ENCODE measurements around the gene PCDHA1. TPM values are rescaled to one million over a fixed set of nuclear protein-coding genes. Genes with fewer than 3 reads are reported as not detected.
A peak's percentile ranks its signal among the peaks of the same experiment; 100 is the strongest.

Gene PCDHA1
- total RNA-seq, 1 experiment from 2014 or later = not detected

DNA sequence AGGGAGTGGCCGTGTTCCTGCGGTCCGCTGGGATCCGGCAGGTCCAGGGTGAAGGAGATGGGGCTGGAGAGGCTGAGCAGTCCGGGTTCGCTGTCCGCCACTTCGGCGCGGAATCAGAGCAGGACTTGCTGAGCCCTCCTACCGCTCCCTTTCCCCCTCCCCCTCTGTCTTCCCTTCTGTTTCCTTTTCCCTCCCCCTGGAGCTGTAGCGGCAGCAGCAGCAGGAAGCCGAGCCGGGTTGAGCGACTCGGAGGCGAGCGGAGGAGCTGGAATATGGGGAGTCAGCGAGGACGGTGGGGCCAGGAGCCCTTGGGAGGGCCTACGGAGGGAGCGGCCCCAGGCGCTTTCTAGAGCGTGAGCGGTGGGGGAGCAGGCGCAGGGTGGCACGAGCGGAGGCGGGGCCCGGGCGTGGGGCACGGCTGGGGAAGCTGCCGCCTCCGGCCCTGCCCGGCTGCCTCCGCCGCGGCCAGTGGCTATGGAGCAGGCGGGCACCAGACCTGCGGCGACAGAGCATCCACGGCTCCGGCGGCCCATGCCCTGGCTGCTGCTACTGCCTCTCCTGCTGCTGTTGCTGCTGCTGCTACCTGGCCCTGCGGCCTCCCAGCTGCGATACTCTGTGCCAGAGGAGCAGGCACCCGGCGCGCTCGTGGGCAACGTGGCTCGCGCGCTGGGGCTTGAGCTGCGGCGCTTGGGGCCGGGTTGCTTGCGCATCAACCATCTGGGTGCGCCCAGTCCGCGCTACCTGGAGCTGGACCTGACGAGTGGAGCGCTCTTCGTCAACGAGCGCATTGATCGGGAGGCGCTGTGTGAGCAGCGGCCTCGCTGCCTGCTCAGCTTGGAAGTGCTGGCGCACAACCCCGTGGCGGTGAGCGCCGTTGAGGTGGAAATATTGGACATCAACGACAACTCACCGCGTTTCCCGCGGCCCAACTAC, 180.6 kb downstream of the PCDHA1 start, which contains the start of gene PCDHAC2:
PCDHAC2 (plus strand) TSS at position 184 of the 933 bp plus-strand sequence; CDS start at position 475, 291 bp downstream.
- peak within 1 kb of the TSS; percentile 77 for H3K27ac ChIP-seq (ENCODE audit: low read length)
- in situ Hi-C loops (cut with HindIII; ENCODE audit: low pct_unique_long_range_greater_than_20kb, low sequenced_read_pairs) = no loop called here
- H3K4me3 ChIP-seq (ENCODE audit: low read depth in 2 of 2, low read length in 2 of 2) = peak within 1 kb of the TSS; percentile 62 to 76
- peaks cover 3% of the 10 kb centered on the region; the same call in 1 of the 2 replicates for H3K4me1 ChIP-seq (ENCODE audit: control insufficient read depth, insufficient read depth, low read length)
- CTCF ChIA-PET = interaction anchor here (0.6 to 2.0 kb wide), 2 partner anchors 74 to 1150 kb away, joined by 3 to 5 read pairs; no protein-coding TSS in a partner anchor
- POLR2A ChIA-PET = interaction anchor here (0.6 kb wide), 1 partner anchor 367 kb away, joined by 6 read pairs; no protein-coding TSS in a partner anchor
- no peaks in the 10 kb centered on the region for H3K9me3 ChIP-seq (ENCODE audit: control insufficient read depth, insufficient read depth, low read depth, low read length)
- no peak for DNase-seq (ENCODE audit: low read depth, low spot score)
- peak; percentile 88 for ATAC-seq
- TF ChIP-seq, protein P1, sequence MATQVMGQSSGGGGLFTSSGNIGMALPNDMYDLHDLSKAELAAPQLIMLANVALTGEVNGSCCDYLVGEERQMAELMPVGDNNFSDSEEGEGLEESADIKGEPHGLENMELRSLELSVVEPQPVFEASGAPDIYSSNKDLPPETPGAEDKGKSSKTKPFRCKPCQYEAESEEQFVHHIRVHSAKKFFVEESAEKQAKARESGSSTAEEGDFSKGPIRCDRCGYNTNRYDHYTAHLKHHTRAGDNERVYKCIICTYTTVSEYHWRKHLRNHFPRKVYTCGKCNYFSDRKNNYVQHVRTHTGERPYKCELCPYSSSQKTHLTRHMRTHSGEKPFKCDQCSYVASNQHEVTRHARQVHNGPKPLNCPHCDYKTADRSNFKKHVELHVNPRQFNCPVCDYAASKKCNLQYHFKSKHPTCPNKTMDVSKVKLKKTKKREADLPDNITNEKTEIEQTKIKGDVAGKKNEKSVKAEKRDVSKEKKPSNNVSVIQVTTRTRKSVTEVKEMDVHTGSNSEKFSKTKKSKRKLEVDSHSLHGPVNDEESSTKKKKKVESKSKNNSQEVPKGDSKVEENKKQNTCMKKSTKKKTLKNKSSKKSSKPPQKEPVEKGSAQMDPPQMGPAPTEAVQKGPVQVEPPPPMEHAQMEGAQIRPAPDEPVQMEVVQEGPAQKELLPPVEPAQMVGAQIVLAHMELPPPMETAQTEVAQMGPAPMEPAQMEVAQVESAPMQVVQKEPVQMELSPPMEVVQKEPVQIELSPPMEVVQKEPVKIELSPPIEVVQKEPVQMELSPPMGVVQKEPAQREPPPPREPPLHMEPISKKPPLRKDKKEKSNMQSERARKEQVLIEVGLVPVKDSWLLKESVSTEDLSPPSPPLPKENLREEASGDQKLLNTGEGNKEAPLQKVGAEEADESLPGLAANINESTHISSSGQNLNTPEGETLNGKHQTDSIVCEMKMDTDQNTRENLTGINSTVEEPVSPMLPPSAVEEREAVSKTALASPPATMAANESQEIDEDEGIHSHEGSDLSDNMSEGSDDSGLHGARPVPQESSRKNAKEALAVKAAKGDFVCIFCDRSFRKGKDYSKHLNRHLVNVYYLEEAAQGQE (IDR thresholded peaks at IDR 0.05; ENCODE audit: insufficient read depth in 1 of 2, low read depth in 2 of 2, low read length in 1 of 2) = no peak
- TF ChIP-seq SIN3A (IDR thresholded peaks at IDR 0.05; ENCODE audit: borderline replicate concordance, insufficient read depth, low read depth, low read length) (0 out of 2 replicates have a peak, but pooled peaks have one; percentile 12), POLR2AphosphoS5 (IDR thresholded peaks at IDR 0.05; ENCODE audit: low read depth, low read length) (no peak), TCF7L2 (IDR thresholded peaks at IDR 0.05; ENCODE audit: low read depth, low read length) (0 out of 2 replicates have a peak, but pooled peaks have one; percentile 1)
- TF ChIP-seq, protein P2, sequence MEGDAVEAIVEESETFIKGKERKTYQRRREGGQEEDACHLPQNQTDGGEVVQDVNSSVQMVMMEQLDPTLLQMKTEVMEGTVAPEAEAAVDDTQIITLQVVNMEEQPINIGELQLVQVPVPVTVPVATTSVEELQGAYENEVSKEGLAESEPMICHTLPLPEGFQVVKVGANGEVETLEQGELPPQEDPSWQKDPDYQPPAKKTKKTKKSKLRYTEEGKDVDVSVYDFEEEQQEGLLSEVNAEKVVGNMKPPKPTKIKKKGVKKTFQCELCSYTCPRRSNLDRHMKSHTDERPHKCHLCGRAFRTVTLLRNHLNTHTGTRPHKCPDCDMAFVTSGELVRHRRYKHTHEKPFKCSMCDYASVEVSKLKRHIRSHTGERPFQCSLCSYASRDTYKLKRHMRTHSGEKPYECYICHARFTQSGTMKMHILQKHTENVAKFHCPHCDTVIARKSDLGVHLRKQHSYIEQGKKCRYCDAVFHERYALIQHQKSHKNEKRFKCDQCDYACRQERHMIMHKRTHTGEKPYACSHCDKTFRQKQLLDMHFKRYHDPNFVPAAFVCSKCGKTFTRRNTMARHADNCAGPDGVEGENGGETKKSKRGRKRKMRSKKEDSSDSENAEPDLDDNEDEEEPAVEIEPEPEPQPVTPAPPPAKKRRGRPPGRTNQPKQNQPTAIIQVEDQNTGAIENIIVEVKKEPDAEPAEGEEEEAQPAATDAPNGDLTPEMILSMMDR (IDR thresholded peaks at IDR 0.05) = no peak
- H3K27me3 ChIP-seq (ENCODE audit: control insufficient read depth, insufficient read depth, low read length) = no peaks in the 10 kb centered on the region
- BruUV-seq (replicated peaks) = no TSS peak
- intact Hi-C loops (cut with micrococcal nuclease; ENCODE audit: unreplicated experiment) = no loop called here
- no peaks in the 10 kb centered on the region for H3K36me3 ChIP-seq (ENCODE audit: control insufficient read depth, insufficient read depth, low read length)

DNA sequence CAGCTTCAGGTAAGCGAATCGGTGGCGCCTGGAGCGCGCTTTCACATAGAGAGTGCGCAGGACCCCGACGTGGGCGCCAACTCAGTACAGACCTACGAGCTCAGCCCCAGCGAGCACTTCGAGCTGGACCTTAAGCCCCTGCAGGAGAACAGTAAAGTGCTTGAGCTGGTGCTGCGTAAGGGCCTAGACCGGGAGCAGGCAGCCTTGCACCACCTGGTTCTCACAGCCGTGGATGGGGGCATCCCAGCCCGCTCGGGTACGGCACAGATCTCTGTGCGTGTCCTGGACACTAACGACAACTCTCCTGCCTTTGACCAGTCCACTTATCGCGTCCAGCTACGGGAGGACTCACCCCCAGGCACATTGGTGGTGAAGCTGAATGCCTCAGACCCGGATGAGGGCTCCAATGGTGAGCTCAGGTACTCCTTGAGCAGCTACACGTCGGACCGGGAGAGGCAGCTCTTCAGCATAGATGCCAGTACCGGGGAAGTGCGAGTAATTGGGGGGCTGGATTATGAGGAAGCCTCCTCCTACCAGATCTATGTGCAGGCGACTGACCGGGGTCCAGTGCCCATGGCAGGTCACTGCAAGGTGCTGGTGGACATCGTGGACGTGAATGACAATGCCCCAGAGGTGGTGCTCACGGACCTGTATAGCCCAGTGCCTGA, 181.4 kb downstream of the PCDHA1 start:
- in situ Hi-C loops (cut with HindIII; ENCODE audit: low pct_unique_long_range_greater_than_20kb, low sequenced_read_pairs) = no loop called here
- Histone ChIP-seq H3K9me3 (ENCODE audit: control insufficient read depth, insufficient read depth, low read depth, low read length) (no peaks in the 10 kb centered on the region), H3K36me3 (ENCODE audit: control insufficient read depth, insufficient read depth, low read length) (no peaks in the 10 kb centered on the region), H3K4me1 (ENCODE audit: control insufficient read depth, insufficient read depth, low read length) (peaks cover 3% of the 10 kb centered on the region; the same call in 1 of the 2 replicates), H3K4me3 (ENCODE audit: low read depth in 2 of 2, low read length in 2 of 2) (no peak overlapping the region; a peak in 1 of 4 replicates), H3K27me3 (ENCODE audit: control insufficient read depth, insufficient read depth, low read length) (no peaks in the 10 kb centered on the region), H3K27ac (ENCODE audit: low read length) (no peak overlapping the region)
- POLR2A ChIA-PET = no interaction called here
- CTCF ChIA-PET = interaction anchor here (2.0 kb wide), 1 partner anchor 73 kb away, joined by 5 read pairs; no protein-coding TSS in a partner anchor
- BruUV-seq (replicated peaks) = no TSS peak
- TF ChIP-seq SIN3A (IDR thresholded peaks at IDR 0.05; ENCODE audit: borderline replicate concordance, insufficient read depth, low read depth, low read length) (no peak), TCF7L2 (IDR thresholded peaks at IDR 0.05; ENCODE audit: low read depth, low read length) (no peak), POLR2AphosphoS5 (IDR thresholded peaks at IDR 0.05; ENCODE audit: low read depth, low read length) (no peak)
- TF ChIP-seq, protein P2 (IDR thresholded peaks at IDR 0.05) = no peak
- TF ChIP-seq, protein P1 (IDR thresholded peaks at IDR 0.05; ENCODE audit: insufficient read depth in 1 of 2, low read depth in 2 of 2, low read length in 1 of 2) = no peak
- DNase-seq (ENCODE audit: low read depth, low spot score) (no peak), ATAC-seq (no peak)
- intact Hi-C loops (cut with micrococcal nuclease; ENCODE audit: unreplicated experiment) = no loop called here
